HG03520 (cell line): ENCODE results near the gene PSENEN.
A peak's percentile ranks its signal among the peaks of the same experiment; 100 is the strongest.

Experiments
- ATAC-seq: cut with Tn5 transposase; IDR thresholded peaks from one replicate; pipeline ENCODE4 v1.9.1; 2021; ENCODE audit warnings: mild to moderate bottlenecking, moderate library complexity; ENCODE audit not compliant: unreplicated experiment

The PSENEN gene

GRCh38 chr19:35750167-35750566 lies 4.7 kb downstream of the PSENEN start:
- no peak for ATAC-seq

- no peak for ATAC-seq
These were observed 6.6 kb downstream of the PSENEN start for GRCh38 chr19:35751839-35752745.

- ATAC-seq: no peak
These were observed 7.4 kb downstream of the PSENEN start for GRCh38 chr19:35752746-35753350.

- no peak for ATAC-seq
These were observed 8.4 kb downstream of the PSENEN start for GRCh38 chr19:35753634-35754369.

- ATAC-seq: no peak
These were observed 9.1 kb downstream of the PSENEN start for GRCh38 chr19:35754370-35755130.

- no peak for ATAC-seq
These were observed 9.7 kb downstream of the PSENEN start for GRCh38 chr19:35755131-35755549.

GRCh38 chr19:35755550-35756376 lies 10.3 kb downstream of the PSENEN start:
- ATAC-seq: no peak

GRCh38 chr19:35756377-35757230 lies 11.2 kb downstream of the PSENEN start, which contains the start of gene HSPB6:
HSPB6 (minus strand) TSS chr19:35757029; CDS start chr19:35757008, 21 bp downstream.
- ATAC-seq: no peak

- ATAC-seq: no peak
These were observed 11.8 kb downstream of the PSENEN start for GRCh38 chr19:35757231-35757748.

GRCh38 chr19:35757749-35758608 lies 12.5 kb downstream of the PSENEN start, which contains the start of gene PROSER3:
PROSER3 (plus strand) TSS chr19:35758176; CDS start chr19:35758216, 40 bp downstream.
- peak; percentile 98 for ATAC-seq

- ATAC-seq: no peak
These were observed 14.2 kb downstream of the PSENEN start for GRCh38 chr19:35759697-35760096.

GRCh38 chr19:35760711-35761349 lies 15.4 kb downstream of the PSENEN start:
- no peak for ATAC-seq

- ATAC-seq: no peak
These were observed 19.2 kb downstream of the PSENEN start for GRCh38 chr19:35764432-35765315.

GRCh38 chr19:35766571-35767104 lies 21.2 kb downstream of the PSENEN start:
- no peak for ATAC-seq

- ATAC-seq: no peak
These were observed 22.0 kb downstream of the PSENEN start for GRCh38 chr19:35767288-35768081.
